ENCODE measurements around the gene AFF2.

AFF2 gene

DNA sequence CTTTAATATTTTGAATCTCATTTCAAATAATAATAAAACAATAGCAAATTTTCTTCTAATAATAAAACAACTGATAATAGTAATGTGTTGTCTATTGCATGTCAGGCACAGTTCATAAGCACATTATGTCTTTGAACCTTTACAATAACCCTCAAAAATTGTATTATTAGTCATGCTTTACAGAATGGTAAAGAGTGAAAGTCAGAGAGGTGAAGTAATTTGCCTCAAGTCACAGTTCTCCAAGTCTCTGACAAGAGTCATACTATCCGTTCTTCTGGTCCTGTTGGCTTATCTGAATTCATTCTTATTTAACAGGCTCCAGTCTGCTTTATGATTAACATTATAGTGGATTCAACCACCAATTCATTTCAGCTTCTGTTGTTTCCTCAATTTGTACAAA, 313.0 kb downstream of the AFF2 start:
- H3K4me3 ChIP-seq (ENCODE audit: low read depth, low read length) = no peak overlapping the region
- TF ChIP-seq CTCF (IDR thresholded peaks at IDR 0.05; ENCODE audit: low read depth, low read length) = no peak

DNA sequence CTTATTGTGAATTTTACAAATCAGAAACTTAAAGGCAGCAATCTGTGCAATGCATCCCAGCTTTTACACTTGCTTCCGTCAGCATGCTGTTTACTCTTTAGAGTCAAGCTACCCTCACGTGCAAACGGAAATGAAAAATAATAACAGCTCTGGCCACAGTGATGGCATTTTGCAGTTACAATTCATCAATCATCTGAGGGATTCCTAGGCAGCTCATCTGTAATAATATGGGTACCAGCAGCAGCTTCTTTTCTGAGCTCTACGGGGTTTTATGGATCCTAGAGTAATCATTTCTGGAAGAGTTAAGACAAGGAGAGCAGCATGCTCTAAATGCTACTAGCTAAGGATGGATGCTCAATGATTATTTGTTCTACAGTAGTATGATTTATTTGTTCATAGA, 313.6 kb downstream of the AFF2 start:
- TF ChIP-seq CTCF (IDR thresholded peaks at IDR 0.05; ENCODE audit: low read depth, low read length) = no peak
- H3K4me3 ChIP-seq (ENCODE audit: low read depth, low read length) = no peak overlapping the region

GRCh38 chrX:148815218-148815961, 315.0 kb downstream of the AFF2 start:
- no peak overlapping the region for H3K4me3 ChIP-seq (ENCODE audit: low read depth, low read length)
- TF ChIP-seq CTCF (IDR thresholded peaks at IDR 0.05; ENCODE audit: low read depth, low read length) = no peak

DNA sequence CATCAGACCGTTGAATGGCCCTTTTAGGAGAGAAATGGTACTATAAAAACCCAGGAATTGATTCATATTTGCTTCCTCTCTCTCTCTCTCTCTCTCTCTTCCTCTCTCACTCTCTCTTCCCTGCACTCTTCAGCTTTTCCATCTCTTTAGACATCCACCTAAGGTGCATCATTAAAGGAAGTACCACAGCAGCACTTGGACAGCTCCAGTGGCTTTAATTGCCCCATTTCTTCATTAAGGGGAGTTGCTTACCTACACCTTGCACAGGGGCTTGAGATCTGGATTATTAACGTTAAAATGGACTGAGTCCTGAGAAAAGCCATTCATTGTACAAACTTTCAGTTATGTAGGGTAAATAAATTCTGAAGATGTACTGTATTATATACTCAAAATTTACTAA, 323.6 kb downstream of the AFF2 start:
- no peak for TF ChIP-seq CTCF (IDR thresholded peaks at IDR 0.05; ENCODE audit: low read depth, low read length)
- no peak overlapping the region for H3K4me3 ChIP-seq (ENCODE audit: low read depth, low read length)

- H3K4me3 ChIP-seq (ENCODE audit: low read depth, low read length) = no peak overlapping the region
- no peak for TF ChIP-seq CTCF (IDR thresholded peaks at IDR 0.05; ENCODE audit: low read depth, low read length)
These were observed 325.3 kb downstream of the AFF2 start for GRCh38 chrX:148825696-148826095.

- no peak overlapping the region for H3K4me3 ChIP-seq (ENCODE audit: low read depth, low read length)
- no peak for TF ChIP-seq CTCF (IDR thresholded peaks at IDR 0.05; ENCODE audit: low read depth, low read length)
These were observed 336.3 kb downstream of the AFF2 start for GRCh38 chrX:148836741-148837140.

GRCh38 chrX:148850631-148851030, 350.2 kb downstream of the AFF2 start:
- TF ChIP-seq CTCF (IDR thresholded peaks at IDR 0.05; ENCODE audit: low read depth, low read length) = no peak
- no peak overlapping the region for H3K4me3 ChIP-seq (ENCODE audit: low read depth, low read length)
